ENCODE measurements around the gene ELFN2. TPM values are rescaled to one million over a fixed set of nuclear protein-coding genes. Genes with fewer than 3 reads are reported as not detected.

The ELFN2 gene
- total and polyA plus RNA-seq, 2 of the 13 experiments (the other 11 are each of a cell fraction or from before 2014, with no cell fraction given) = 0.01 TPM; not detected in 1

- no peak for TF ChIP-seq ZBED4 (CRISPR knock-in tag; IDR thresholded peaks at IDR 0.05; ENCODE audit: borderline replicate concordance)
- no peak for TF ChIP-seq HNRNPH1 (optimal IDR thresholded peaks at IDR 0.05; ENCODE audit: low read depth, low read length)
Measured at GRCh38 chr22:37439347-37439746, 12.1 kb upstream of the ELFN2 start (continued).

- Histone ChIP-seq H2AFZ (ENCODE audit: low read length) (no peak overlapping the region), H4K20me1 (ENCODE audit: insufficient read depth, low read length) (no peaks in the 10 kb centered on the region), H3K36me3 (replicated peaks in 1 of 2; ENCODE audit: control insufficient read depth in 1 of 2, insufficient read depth in 2 of 2, low read length in 2 of 2) (no peaks in the 10 kb centered on the region), H3K79me2 (ENCODE audit: insufficient read depth, low read length) (no peaks in the 10 kb centered on the region), H3K27ac (ENCODE audit: extremely low read length, insufficient read depth, low read length) (no peak overlapping the region), H3K9ac (ENCODE audit: insufficient read depth, low read depth, low read length) (no peak overlapping the region), H3K9me3 (ENCODE audit: low read length) (no peaks in the 10 kb centered on the region), H3K4me2 (ENCODE audit: low read depth, low read length) (no peak overlapping the region), H3K27me3 (ENCODE audit: control insufficient read depth in 1 of 2, insufficient read depth in 2 of 2, low read length in 2 of 2) (peaks cover 8 to 38% of the 10 kb centered on the region in 2 experiments; a peak in 4 of 5 replicates), H3K4me3 (replicated peaks in 1 of 3; ENCODE audit: insufficient read depth in 1 of 3, low read depth in 2 of 3, low read length in 3 of 3) (no peak overlapping the region), H3K4me1 (ENCODE audit: insufficient read depth, low read length) (peaks cover 26% of the 10 kb centered on the region)
- no TSS peak for BruUV-seq (replicated peaks)
- ATAC-seq (no peak), FAIRE-seq (no peak), DNase-seq (ENCODE audit: low spot score) (no peak)
- in situ Hi-C loops (cut with HindIII; ENCODE audit: extremely low pct_ligation_motif_present, low pct_unique_long_range_greater_than_20kb) = no loop called here
- TF ChIP-seq ZNF558 (CRISPR knock-in tag; IDR thresholded peaks at IDR 0.05; ENCODE audit: borderline replicate concordance) (no peak), NFYC (CRISPR knock-in tag; IDR thresholded peaks at IDR 0.05) (0 out of 2 replicates have a peak, but pooled peaks have one; percentile 19), PRDM10 (CRISPR knock-in tag; IDR thresholded peaks at IDR 0.05; ENCODE audit: low read depth) (no peak), HNF1B (CRISPR knock-in tag; IDR thresholded peaks at IDR 0.05) (no peak)
- intact Hi-C loops (cut with micrococcal nuclease; ENCODE audit: unreplicated experiment) = no loop called here
- 26% methylated on average over 5 of the region's 5 CpGs for WGBS (ENCODE audit: low lambda C conversion rate)
- POLR2A ChIA-PET = no interaction called here
- CTCF ChIA-PET (ENCODE audit: low intra/inter-chr PET ratio, low total read pairs) = no interaction called here
Measured at GRCh38 chr22:37435970-37436603, 8.8 kb upstream of the ELFN2 start.

Data from HepG2 (cell line).